ENCODE data around the gene ZNF771. TPM values are rescaled to one million over a fixed set of nuclear protein-coding genes. Genes with fewer than 3 reads are reported as not detected.

Gene ZNF771
- polyA plus RNA-seq, 1 of the 3 experiments (the other 2 are of a cell fraction) = 20.4 TPM

DNA sequence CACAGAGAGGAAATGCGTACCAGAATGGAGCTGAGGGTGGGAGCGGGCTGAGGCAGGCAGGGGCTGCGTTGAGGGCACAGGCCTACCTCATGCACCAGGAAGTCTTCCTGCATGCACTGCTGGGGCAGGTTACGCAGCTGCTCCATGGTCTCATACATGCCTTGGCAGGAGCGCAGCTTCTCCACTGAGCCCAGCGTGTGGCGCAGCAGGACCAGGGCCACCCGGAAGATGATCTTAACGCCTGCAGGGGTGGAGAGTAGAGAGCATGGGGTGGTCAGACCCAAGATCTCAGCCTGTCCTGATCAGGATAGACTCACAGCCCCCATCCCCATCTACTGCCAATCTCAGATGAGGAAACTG is 48.8 kb upstream of the ZNF771 start:
- Histone ChIP-seq H3K9me2 (no peaks in the 10 kb centered on the region), H3K4me2 (no peak overlapping the region), H3K36me3 (replicated peaks in 1 of 2; ENCODE audit: control insufficient read depth in 1 of 2, insufficient read depth in 2 of 2, low read length in 1 of 2) (peaks cover 10 to 33% of the 10 kb centered on the region in 2 experiments), H3K9ac (no peak overlapping the region), H3K79me2 (ENCODE audit: insufficient read depth) (peaks cover 57% of the 10 kb centered on the region), H3K4me3 (ENCODE audit: low read depth in 2 of 2, low read length in 1 of 2) (no peak overlapping the region), H3K27ac (ENCODE audit: low read depth in 2 of 2, low read length in 1 of 2) (no peak overlapping the region), H4K20me1 (ENCODE audit: insufficient read depth) (peaks cover 6% of the 10 kb centered on the region), H3K4me1 (ENCODE audit: control insufficient read depth in 1 of 2, insufficient read depth in 2 of 2, low read depth in 1 of 2, low read length in 1 of 2) (peaks cover 16 to 29% of the 10 kb centered on the region in 2 experiments), H3K9me3 (no peaks in the 10 kb centered on the region), H2AFZ (ENCODE audit: low read depth) (no peak overlapping the region), H3F3A (replicated peaks; ENCODE audit: insufficient read depth) (peaks cover 8% of the 10 kb centered on the region), H3K27me3 (ENCODE audit: insufficient read depth) (no peaks in the 10 kb centered on the region)
- ChIA-PET POLR2A (no interaction called here), CTCF (interaction anchor here (0.7 to 1.8 kb wide), 3 partner anchors 49 to 290 kb away, joined by 3 to 5 read pairs (median 5); partner anchors contain the start of gene ZNF771)
- WGBS (ENCODE audit: low lambda C conversion rate) = 98% methylated on average over 8 of the region's 9 CpGs
- DNase-seq = no peak
- TF ChIP-seq NRF1 (IDR thresholded peaks at IDR 0.05; ENCODE audit: low read depth, low read length) (no peak), TCF12 (IDR thresholded peaks at IDR 0.05) (no peak), GABPA (IDR thresholded peaks at IDR 0.05; ENCODE audit: low read depth) (no peak), EP300 (IDR thresholded peaks at IDR 0.05; ENCODE audit: borderline replicate concordance in 1 of 2, low read depth in 1 of 2, low read length in 1 of 2) (no peak), SMC3 (IDR thresholded peaks at IDR 0.05; ENCODE audit: low read depth, low read length) (no peak), TAF1 (IDR thresholded peaks at IDR 0.05; ENCODE audit: borderline replicate concordance, low read depth, low read length) (no peak), TEAD4 (IDR thresholded peaks at IDR 0.05; ENCODE audit: borderline replicate concordance, insufficient read depth) (no peak)
- TF ChIP-seq, protein P1, sequence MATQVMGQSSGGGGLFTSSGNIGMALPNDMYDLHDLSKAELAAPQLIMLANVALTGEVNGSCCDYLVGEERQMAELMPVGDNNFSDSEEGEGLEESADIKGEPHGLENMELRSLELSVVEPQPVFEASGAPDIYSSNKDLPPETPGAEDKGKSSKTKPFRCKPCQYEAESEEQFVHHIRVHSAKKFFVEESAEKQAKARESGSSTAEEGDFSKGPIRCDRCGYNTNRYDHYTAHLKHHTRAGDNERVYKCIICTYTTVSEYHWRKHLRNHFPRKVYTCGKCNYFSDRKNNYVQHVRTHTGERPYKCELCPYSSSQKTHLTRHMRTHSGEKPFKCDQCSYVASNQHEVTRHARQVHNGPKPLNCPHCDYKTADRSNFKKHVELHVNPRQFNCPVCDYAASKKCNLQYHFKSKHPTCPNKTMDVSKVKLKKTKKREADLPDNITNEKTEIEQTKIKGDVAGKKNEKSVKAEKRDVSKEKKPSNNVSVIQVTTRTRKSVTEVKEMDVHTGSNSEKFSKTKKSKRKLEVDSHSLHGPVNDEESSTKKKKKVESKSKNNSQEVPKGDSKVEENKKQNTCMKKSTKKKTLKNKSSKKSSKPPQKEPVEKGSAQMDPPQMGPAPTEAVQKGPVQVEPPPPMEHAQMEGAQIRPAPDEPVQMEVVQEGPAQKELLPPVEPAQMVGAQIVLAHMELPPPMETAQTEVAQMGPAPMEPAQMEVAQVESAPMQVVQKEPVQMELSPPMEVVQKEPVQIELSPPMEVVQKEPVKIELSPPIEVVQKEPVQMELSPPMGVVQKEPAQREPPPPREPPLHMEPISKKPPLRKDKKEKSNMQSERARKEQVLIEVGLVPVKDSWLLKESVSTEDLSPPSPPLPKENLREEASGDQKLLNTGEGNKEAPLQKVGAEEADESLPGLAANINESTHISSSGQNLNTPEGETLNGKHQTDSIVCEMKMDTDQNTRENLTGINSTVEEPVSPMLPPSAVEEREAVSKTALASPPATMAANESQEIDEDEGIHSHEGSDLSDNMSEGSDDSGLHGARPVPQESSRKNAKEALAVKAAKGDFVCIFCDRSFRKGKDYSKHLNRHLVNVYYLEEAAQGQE (IDR thresholded peaks at IDR 0.05; ENCODE audit: low read depth, low read length) = no peak

- no peak for DNase-seq
- no peak overlapping the region for H2AFZ ChIP-seq (ENCODE audit: low read depth)
- no peaks in the 10 kb centered on the region for H3K9me2 ChIP-seq
- CTCF ChIA-PET = interaction anchor here (0.7 to 1.5 kb wide), 3 partner anchors 50 to 289 kb away, joined by 3 to 5 read pairs (median 5); no protein-coding TSS in a partner anchor
- H3K27me3 ChIP-seq (ENCODE audit: insufficient read depth) = no peaks in the 10 kb centered on the region
- no peak for TF ChIP-seq MEF2A (IDR thresholded peaks at IDR 0.05; ENCODE audit: borderline replicate concordance, low read depth)
- TF ChIP-seq RCOR1 (IDR thresholded peaks at IDR 0.05; ENCODE audit: low read length) = no peak
- no peak for TF ChIP-seq POLR2AphosphoS5 (IDR thresholded peaks at IDR 0.05; ENCODE audit: low read depth, low read length)
- peaks cover 57% of the 10 kb centered on the region for H3K79me2 ChIP-seq (ENCODE audit: insufficient read depth)
- H3K4me3 ChIP-seq (ENCODE audit: low read depth in 2 of 2, low read length in 1 of 2) = no peak overlapping the region
- peaks cover 12 to 29% of the 10 kb centered on the region in 2 experiments for H3K36me3 ChIP-seq (replicated peaks in 1 of 2; ENCODE audit: control insufficient read depth in 1 of 2, insufficient read depth in 2 of 2, low read length in 1 of 2)
- POLR2A ChIA-PET = no interaction called here
- H3F3A ChIP-seq (replicated peaks; ENCODE audit: insufficient read depth) = peaks cover 9% of the 10 kb centered on the region
- no peak overlapping the region for H3K9ac ChIP-seq
- H3K4me1 ChIP-seq (ENCODE audit: control insufficient read depth in 1 of 2, insufficient read depth in 2 of 2, low read depth in 1 of 2, low read length in 1 of 2) = peaks cover 11 to 22% of the 10 kb centered on the region in 2 experiments; a peak in 3 of 4 replicates
- H4K20me1 ChIP-seq (ENCODE audit: insufficient read depth) = peaks cover 7% of the 10 kb centered on the region
- H3K4me2 ChIP-seq = no peak overlapping the region
- WGBS (ENCODE audit: low lambda C conversion rate) = 97% methylated on average over 18 of the region's 28 CpGs
- H3K9me3 ChIP-seq = no peaks in the 10 kb centered on the region
- no peak overlapping the region for H3K27ac ChIP-seq (ENCODE audit: low read depth in 2 of 2, low read length in 1 of 2)
Observed at GRCh38 chr16:30358990-30359870, 48.2 kb upstream of the ZNF771 start.
